Mononuclear cell (primary cell): ENCODE data around the gene MAP3K2. TPM values are rescaled to one million over a fixed set of nuclear protein-coding genes. Genes with fewer than 3 reads are reported as not detected.

Experiments used
- H3K27me3 ChIP-seq: 2 replicates; pipeline ENCODE4 v1.6.0; 2011; ENCODE audit warnings: low read length, control low read depth; ENCODE audit not compliant: insufficient read depth
- H3K4me1 ChIP-seq: 2 replicates; pipeline ENCODE4 v1.5.1; 2011; ENCODE audit warnings: mild to moderate bottlenecking, low read length, control low read depth; ENCODE audit not compliant: insufficient read depth
- H3K4me3 ChIP-seq: 2 replicates; pipeline ENCODE4 v1.5.1; 2011; ENCODE audit warnings: mild to moderate bottlenecking, low read length, moderate library complexity
- H3K9me3 ChIP-seq: 2 replicates; pipeline ENCODE4 v1.5.1; 2011; ENCODE audit warnings: low read depth, mild to moderate bottlenecking, control low read depth, low read length
- total RNA-seq: library from RNA; depleted of rRNA; stranded (reverse); fragments of >200 nt; gene quantifications from one replicate; pipeline ENCODE4 v1.2.3, GENCODE V29; 2012

Gene MAP3K2
- total RNA-seq, 1 donor: 153 TPM

GRCh38 chr2:127302168-127302567, 85.6 kb downstream of the MAP3K2 start:
- no peaks in the 10 kb centered on the region for H3K27me3 ChIP-seq
- H3K9me3 ChIP-seq: no peaks in the 10 kb centered on the region
- peaks cover 7% of the 10 kb centered on the region for H3K4me1 ChIP-seq
- H3K4me3 ChIP-seq: no peak overlapping the region

GRCh38 chr2:127293748-127294562, 93.8 kb downstream of the MAP3K2 start, which contains the start of gene ERCC3:
TSS of gene ERCC3 (minus strand) at chr2:127294144. CDS start at chr2:127294081, 63 bp downstream.
- no peaks in the 10 kb centered on the region for H3K27me3 ChIP-seq
- no peaks in the 10 kb centered on the region for H3K9me3 ChIP-seq
- peaks cover 21% of the 10 kb centered on the region for H3K4me1 ChIP-seq
- H3K4me3 ChIP-seq: peak within 1 kb of the TSS; percentile 87

GRCh38 chr2:127293386-127293747, 94.4 kb downstream of the MAP3K2 start:
- Histone ChIP-seq H3K27me3 (no peaks in the 10 kb centered on the region), H3K9me3 (no peaks in the 10 kb centered on the region), H3K4me1 (peaks cover 21% of the 10 kb centered on the region), H3K4me3 (peak overlapping the region; percentile 87)

- H3K4me1 ChIP-seq: peaks cover 4% of the 10 kb centered on the region
- H3K9me3 ChIP-seq: no peaks in the 10 kb centered on the region
- no peaks in the 10 kb centered on the region for H3K27me3 ChIP-seq
- H3K4me3 ChIP-seq: no peak overlapping the region
Measured at GRCh38 chr2:127288274-127288673, 99.5 kb downstream of the MAP3K2 start.

DNA sequence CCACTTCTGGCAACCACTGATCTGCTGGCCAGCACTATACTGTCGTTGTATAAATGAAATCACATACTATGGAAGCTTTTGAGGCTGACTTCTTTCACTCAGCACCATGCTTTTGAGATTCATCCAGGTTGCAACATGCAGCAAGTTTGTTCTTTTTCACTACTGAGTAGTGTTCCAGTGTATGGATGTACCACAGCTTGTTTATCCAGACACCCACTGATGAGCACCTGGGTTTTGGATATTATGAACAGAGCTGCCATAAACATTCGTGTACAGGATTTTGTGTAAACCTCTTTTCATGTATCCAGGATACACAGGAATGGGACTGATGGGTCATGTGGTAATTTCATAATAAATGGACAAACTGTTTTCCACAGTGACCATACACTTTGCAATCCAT, 104.5 kb downstream of the MAP3K2 start:
- Histone ChIP-seq H3K9me3 (no peaks in the 10 kb centered on the region), H3K4me1 (peaks cover 12% of the 10 kb centered on the region), H3K4me3 (no peak overlapping the region), H3K27me3 (no peaks in the 10 kb centered on the region)

DNA sequence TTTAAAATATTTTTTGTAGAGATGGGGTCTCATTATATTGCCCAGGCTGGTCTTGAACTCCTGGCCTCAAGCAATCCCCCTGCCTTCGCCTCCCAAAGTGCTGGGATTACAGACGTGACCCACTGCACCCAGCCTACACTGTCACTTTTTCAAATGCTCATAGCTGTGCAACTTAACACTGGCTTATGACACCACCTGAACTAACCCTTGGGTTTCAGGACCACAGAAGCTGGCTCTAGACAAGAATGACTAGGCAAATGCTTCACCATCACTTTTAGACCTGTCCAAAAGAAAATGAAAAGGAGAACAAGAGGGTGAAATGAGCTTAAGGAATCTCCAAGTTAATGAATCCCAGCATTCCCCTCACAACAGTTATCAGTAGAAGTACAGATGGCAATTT, 107.1 kb downstream of the MAP3K2 start:
- H3K4me3 ChIP-seq: no peak overlapping the region
- H3K9me3 ChIP-seq: no peaks in the 10 kb centered on the region
- H3K4me1 ChIP-seq: peaks cover 12% of the 10 kb centered on the region
- no peaks in the 10 kb centered on the region for H3K27me3 ChIP-seq

- Histone ChIP-seq H3K27me3 (no peaks in the 10 kb centered on the region), H3K4me1 (peaks cover 12% of the 10 kb centered on the region), H3K4me3 (no peak overlapping the region), H3K9me3 (no peaks in the 10 kb centered on the region)
Measured at GRCh38 chr2:127279781-127280180, 108.0 kb downstream of the MAP3K2 start.

DNA sequence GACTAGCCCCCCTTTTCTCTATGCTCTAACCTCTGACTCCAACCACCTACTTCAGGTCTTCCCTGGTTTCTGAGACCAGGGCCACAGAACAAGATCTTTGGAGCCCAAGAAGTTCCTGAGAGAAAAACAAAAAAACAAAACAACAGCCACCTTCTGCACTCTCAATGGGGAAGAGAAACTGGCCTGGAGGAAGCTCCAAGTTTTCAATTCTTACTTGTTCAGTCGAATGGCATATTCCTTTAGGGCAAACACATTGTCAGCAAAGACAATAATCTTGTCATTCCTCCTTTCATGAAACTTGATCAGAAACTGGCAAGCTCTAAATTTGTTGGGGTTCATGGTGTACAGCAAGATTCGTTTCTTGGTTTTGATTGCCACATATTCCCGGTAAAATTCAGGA, 108.8 kb downstream of the MAP3K2 start:
- peaks cover 12% of the 10 kb centered on the region for H3K4me1 ChIP-seq
- H3K27me3 ChIP-seq: no peaks in the 10 kb centered on the region
- H3K9me3 ChIP-seq: no peaks in the 10 kb centered on the region
- H3K4me3 ChIP-seq: no peak overlapping the region

DNA sequence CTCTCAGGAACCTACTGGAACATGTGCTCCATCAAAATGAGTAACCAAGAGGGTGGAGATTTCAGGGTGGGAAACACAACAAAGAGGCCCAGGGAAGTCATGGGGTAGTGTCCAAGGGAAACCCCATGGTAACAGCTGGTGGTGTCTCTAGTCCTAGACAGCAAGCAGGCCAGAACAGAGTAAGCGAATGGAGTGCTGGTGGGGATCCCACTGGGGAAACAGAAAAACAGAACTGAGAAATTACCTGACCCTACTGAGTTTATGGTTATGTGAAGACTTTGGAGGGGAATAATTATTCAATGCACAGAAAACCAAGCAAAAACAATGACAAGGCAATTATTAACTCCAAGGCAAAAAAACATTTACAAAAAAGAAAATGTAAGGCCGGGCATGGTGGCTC, 110.7 kb downstream of the MAP3K2 start:
- H3K4me1 ChIP-seq: peaks cover 12% of the 10 kb centered on the region
- H3K27me3 ChIP-seq: no peaks in the 10 kb centered on the region
- no peak overlapping the region for H3K4me3 ChIP-seq
- H3K9me3 ChIP-seq: no peaks in the 10 kb centered on the region

DNA sequence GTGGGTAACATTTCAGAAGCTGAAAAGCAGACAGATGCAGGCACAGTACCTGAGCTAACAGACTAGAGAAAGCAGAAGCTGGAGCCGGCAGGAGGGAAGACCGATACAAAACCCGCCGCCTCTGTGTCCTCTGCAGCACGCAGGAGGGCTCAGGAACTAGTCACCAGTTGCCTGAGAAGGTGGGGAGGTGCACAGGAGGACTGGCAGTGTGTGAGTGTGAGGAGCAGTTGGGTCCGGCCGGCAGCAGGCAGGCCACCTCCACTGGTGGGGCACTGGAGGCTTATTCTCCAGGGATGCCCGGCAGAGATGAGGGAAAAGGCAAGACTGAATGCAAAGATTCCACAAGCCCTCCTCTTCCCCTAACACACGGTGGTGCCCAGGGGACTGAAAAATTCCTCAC, 112.0 kb downstream of the MAP3K2 start:
- no peaks in the 10 kb centered on the region for H3K9me3 ChIP-seq
- H3K4me1 ChIP-seq: peaks cover 12% of the 10 kb centered on the region
- no peaks in the 10 kb centered on the region for H3K27me3 ChIP-seq
- no peak overlapping the region for H3K4me3 ChIP-seq

DNA sequence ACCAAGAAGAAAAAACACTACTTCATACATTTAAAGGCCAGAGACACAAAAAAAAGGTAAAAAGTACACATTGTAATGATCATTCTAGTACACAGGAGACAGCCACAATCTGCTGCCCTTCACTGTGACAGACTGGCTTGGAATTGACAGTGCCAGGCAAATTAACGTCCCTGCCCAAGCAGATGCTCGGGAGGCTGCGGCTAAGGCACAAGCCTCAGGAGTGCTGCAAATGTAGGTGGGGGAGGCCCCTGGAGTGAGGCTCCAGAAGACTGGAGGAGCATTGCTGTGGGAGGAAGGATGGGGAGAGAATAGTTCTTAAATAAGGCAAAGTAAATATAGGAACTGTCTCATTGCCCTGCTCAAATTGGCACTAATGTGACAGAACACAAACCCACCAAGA, 112.4 kb downstream of the MAP3K2 start:
- Histone ChIP-seq H3K4me1 (peaks cover 12% of the 10 kb centered on the region), H3K27me3 (no peaks in the 10 kb centered on the region), H3K9me3 (no peaks in the 10 kb centered on the region), H3K4me3 (no peak overlapping the region)

DNA sequence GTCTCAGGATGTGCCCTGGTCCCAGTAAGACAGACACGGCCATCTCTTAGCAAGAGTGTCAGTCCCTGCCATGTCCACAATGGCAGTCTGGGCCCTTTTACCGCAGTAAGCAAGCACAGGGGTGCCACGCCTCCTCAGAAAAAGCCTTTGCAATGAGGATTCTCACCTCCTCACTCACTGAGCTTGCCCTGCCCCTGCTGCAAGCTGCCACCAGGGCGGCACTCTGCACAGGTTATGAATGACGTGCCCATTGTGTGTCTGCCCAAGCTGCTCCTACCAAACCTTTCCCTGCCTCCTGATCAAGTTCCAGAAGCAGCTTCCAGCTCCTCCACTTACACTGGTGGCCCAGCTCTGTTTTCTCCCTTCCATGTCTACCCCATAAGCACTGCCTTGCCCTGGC, 117.1 kb downstream of the MAP3K2 start:
- no peaks in the 10 kb centered on the region for H3K4me1 ChIP-seq
- no peaks in the 10 kb centered on the region for H3K9me3 ChIP-seq
- H3K27me3 ChIP-seq: no peaks in the 10 kb centered on the region
- H3K4me3 ChIP-seq: no peak overlapping the region

DNA sequence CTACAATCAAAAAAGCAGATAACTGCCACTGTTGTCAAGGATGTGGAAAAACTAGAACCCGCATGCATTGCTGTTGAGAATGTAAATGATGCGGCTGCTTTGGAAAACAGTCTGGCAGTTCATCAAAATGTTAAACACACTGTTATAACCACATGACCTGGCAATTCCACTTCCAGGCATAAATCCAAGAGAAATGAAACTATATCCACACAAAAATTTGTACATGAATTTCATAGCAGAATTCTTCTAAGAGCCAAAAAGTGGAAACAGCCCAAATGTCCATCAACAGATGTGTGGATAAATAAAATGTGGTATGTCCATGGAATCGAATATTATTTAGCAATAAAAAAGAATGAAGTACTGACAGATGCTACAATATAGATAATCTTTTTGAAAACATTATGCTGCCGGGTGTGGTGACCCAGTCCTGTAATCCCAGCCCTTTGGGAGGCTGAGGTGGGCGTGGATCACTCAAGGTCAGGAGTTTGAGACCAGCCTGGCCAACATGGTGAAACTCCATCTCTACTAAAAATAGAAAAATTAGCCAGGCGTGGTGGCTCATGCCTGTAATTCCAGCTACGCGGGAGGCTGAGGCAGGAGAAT, 125.9 kb downstream of the MAP3K2 start:
- Histone ChIP-seq H3K27me3 (no peaks in the 10 kb centered on the region), H3K4me1 (no peaks in the 10 kb centered on the region), H3K9me3 (no peaks in the 10 kb centered on the region), H3K4me3 (no peak overlapping the region)

DNA sequence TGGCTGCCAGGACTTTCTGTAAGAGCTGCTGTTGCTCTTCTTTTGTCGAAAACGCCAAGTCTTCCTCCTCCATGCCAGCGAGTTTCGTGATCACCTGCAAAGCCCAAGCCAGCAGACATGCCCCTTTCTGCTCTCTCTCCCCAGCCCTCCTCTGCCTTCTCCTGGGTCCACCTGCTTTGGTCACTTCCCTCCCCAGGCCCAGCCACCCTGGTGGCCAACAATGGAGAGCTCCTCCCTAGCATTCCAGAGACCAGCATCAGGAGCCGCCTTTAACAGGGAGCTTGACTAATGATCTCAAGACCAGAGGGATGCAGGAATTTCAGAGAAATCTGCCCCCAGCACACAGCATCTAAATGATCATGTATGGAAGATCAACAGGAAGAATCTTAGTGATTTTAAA, 128.4 kb downstream of the MAP3K2 start:
- Histone ChIP-seq H3K27me3 (no peaks in the 10 kb centered on the region), H3K4me1 (no peaks in the 10 kb centered on the region), H3K9me3 (no peaks in the 10 kb centered on the region), H3K4me3 (no peak overlapping the region)

GRCh38 chr2:127256866-127257265, 130.9 kb downstream of the MAP3K2 start:
- no peak overlapping the region for H3K4me3 ChIP-seq
- H3K4me1 ChIP-seq: no peaks in the 10 kb centered on the region
- H3K27me3 ChIP-seq: no peaks in the 10 kb centered on the region
- H3K9me3 ChIP-seq: no peaks in the 10 kb centered on the region

- Histone ChIP-seq H3K4me1 (no peaks in the 10 kb centered on the region), H3K4me3 (no peak overlapping the region)
Measured at GRCh38 chr2:127256381-127256780, 131.4 kb downstream of the MAP3K2 start.

More at GRCh38 chr2:127256381-127256780, 131.4 kb downstream of the MAP3K2 start:
- Histone ChIP-seq H3K9me3 (no peaks in the 10 kb centered on the region), H3K27me3 (no peaks in the 10 kb centered on the region)
